AG10803 (cell line): ENCODE results near the gene CAMK1G.
A peak's percentile ranks its signal among the peaks of the same experiment; 100 is the strongest.

Experiments used
- DNase-seq: peaks from one replicate; pipeline ENCODE4 v3.0.0; 2010; ENCODE audit warnings: low read depth
- H3K4me3 ChIP-seq: 2 replicates; pipeline ENCODE4 v1.5.1; 2011; ENCODE audit warnings: mild to moderate bottlenecking, low read length, control low read depth
- TF ChIP-seq, protein P1 (sequence below): conservative IDR thresholded peaks from 2 replicates; pipeline ENCODE4 v1.5.1; 2011; ENCODE audit warnings: mild to moderate bottlenecking, low read length, control low read depth, inconsistent platforms

CAMK1G gene

GRCh38 chr1:209643285-209644020, 59.9 kb downstream of the CAMK1G start:
- DNase-seq: peak; percentile 47
- no peak overlapping the region for H3K4me3 ChIP-seq
- TF ChIP-seq, protein P1, sequence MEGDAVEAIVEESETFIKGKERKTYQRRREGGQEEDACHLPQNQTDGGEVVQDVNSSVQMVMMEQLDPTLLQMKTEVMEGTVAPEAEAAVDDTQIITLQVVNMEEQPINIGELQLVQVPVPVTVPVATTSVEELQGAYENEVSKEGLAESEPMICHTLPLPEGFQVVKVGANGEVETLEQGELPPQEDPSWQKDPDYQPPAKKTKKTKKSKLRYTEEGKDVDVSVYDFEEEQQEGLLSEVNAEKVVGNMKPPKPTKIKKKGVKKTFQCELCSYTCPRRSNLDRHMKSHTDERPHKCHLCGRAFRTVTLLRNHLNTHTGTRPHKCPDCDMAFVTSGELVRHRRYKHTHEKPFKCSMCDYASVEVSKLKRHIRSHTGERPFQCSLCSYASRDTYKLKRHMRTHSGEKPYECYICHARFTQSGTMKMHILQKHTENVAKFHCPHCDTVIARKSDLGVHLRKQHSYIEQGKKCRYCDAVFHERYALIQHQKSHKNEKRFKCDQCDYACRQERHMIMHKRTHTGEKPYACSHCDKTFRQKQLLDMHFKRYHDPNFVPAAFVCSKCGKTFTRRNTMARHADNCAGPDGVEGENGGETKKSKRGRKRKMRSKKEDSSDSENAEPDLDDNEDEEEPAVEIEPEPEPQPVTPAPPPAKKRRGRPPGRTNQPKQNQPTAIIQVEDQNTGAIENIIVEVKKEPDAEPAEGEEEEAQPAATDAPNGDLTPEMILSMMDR: no peak

- no peak overlapping the region for H3K4me3 ChIP-seq
- TF ChIP-seq, protein P1: no peak
- no peak for DNase-seq
These were observed 62.3 kb downstream of the CAMK1G start for GRCh38 chr1:209645574-209646452.

- no peak overlapping the region for H3K4me3 ChIP-seq
- DNase-seq: peak; percentile 68
- TF ChIP-seq, protein P1: peak; percentile 57
These were observed 63.0 kb downstream of the CAMK1G start for GRCh38 chr1:209646558-209646957.

DNA sequence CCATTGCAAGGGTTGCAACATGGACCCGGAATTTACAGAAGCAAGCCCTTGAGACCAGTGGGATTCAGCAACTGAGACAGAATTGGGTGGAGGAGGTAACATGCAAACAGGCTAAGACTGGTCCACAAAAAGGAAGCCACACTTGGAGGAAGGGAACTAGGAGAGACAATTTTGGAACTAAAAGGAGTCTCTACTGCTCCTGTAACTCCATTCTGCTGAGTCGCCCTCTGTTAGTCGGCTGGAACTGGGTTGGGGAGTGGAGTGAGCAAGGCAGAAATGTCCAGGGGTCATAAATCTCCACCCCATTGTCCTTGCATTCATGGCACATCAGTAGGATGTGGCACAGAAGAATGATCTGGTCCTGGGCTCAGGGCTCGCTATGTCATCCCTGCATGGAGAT, 63.6 kb downstream of the CAMK1G start:
- H3K4me3 ChIP-seq: no peak overlapping the region
- TF ChIP-seq, protein P1: no peak
- no peak for DNase-seq

DNA sequence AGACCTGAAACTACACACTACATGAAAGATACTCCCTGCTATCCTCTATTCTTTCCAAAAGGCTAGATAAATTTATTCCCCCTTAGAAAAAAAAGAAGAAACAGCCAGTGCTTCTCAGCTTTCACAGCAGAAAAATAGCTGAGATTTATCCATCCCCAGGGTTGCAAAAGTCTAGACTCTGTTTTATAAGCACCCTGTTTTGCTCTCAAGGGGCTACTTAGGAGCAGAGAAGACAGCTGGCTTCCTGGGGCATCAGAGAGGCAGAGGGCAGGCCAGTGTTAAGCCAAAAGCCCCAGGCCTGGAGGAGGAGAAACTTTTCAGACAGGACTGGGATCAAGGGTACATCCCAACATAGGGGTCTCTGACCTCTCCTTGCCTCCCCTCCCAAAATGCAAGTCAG, 64.8 kb downstream of the CAMK1G start:
- DNase-seq: no peak
- TF ChIP-seq, protein P1: no peak
- H3K4me3 ChIP-seq: no peak overlapping the region

DNA sequence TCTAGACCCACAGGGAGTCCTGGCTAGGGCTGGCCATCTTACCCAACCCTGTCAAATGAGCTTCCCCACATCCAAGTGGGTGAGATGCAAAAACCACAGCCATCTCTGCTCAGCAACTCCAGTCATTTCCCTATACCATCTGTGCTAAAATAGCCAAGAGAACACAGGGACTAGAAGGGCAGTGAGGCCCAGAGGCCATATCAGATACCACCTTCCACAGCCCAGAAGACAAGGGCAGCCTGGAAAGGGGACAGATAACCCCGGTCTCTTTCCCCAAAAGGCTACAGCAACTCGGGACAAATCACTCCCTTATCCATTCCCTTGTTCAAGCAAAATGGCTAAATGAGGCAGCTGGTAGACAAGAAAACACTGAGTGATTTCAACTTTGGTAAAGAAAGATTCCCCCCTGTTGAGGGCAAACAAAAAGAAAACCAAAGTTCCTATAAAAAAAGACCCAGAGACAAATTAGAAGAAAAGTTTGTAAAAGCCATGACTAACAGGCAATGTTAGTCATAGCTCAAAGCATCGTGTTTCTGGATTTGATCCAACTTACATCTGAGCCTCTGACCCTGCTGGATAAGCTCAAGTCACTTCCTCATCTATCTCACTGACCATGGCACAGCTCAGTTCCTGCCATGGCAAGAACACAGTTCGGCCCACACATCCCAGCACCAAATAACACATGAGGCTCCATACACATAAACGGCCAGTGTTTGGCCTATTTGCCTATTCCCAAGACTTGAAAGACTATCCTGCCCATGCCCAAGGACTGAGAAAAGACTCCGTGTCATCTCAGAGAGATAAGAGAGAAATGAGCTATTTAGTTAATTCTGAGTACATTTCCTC, 65.6 kb downstream of the CAMK1G start:
- TF ChIP-seq, protein P1: no peak
- DNase-seq: peak; percentile 86
- H3K4me3 ChIP-seq: no peak overlapping the region
